ENCODE results near the gene POTEI.
"Not testable (repeated sequence)": the region's sequence is repeated elsewhere in the genome, so short reads cannot be mapped to it uniquely, and the experiment has no call there.

Gene POTEI

GRCh38 chr2:130454712-130455083 is 54.4 kb downstream of the POTEI start:
- not testable (repeated sequence) for DNase-seq

- DNase-seq = not testable (repeated sequence)
Observed at GRCh38 chr2:130453955-130454711, 55.0 kb downstream of the POTEI start.

GRCh38 chr2:130452897-130453296 is 56.2 kb downstream of the POTEI start:
- not testable (repeated sequence) for DNase-seq

DNA sequence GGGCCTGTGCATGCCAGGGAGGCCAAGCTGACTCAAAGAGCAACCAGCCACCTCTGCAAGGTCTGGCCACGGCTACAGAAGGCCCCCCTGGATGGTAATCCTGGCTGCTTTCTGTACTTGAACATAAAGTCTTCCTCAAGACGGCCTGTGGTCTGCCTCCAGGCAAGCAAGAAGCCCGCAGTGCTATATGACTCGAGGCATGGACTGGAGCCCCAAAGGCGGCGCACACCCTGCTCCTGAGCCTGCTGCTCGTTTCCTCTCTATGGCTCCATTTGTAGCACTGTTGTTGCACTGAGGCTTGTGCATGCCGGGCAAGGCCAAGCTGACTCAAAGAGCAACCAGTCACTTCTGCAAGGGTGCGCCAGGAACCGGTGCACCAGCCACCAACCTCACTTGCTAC is 57.3 kb downstream of the POTEI start:
- not testable (repeated sequence) for DNase-seq

GRCh38 chr2:130451278-130451677 is 57.9 kb downstream of the POTEI start:
- not testable (repeated sequence) for DNase-seq

- not testable (repeated sequence) for DNase-seq
Observed at GRCh38 chr2:130450366-130450765, 58.8 kb downstream of the POTEI start.

GRCh38 chr2:130427631-130428030 is 81.5 kb downstream of the POTEI start:
- peak; percentile 51 for DNase-seq

- DNase-seq = not testable (repeated sequence)
Observed at GRCh38 chr2:130418845-130419244, 90.3 kb downstream of the POTEI start.

GRCh38 chr2:130416693-130417092 is 92.4 kb downstream of the POTEI start:
- DNase-seq = not testable (repeated sequence)

Data from femur (tissue), 1 donor.